Sigmoid colon (tissue), 7 donors: Measurements from ENCODE around the gene PLXNA4. TPM values are rescaled to one million over a fixed set of nuclear protein-coding genes. Genes with fewer than 3 reads are reported as not detected.
A peak's percentile ranks its signal among the peaks of the same experiment; 100 is the strongest.

Experiments
- DNase-seq: peaks from one replicate; pipeline ENCODE4 v3.0.0-alpha.2; 2019
- H3K27ac ChIP-seq, 4 donors: fragments of 200-600 bp; sonication (generic); one replicate each; pipeline ENCODE4 v1.5.1; 2016 to 2019; ENCODE audit warnings: mild to moderate bottlenecking in 1 of 4
- H3K27me3 ChIP-seq, 3 donors: fragments of 200-600 bp; sonication (generic); one replicate each; pipeline ENCODE4 v1.5.1; 2019; ENCODE audit warnings: mild to moderate bottlenecking in 1 of 3
- H3K36me3 ChIP-seq, 4 donors: fragments of 200-600 bp; sonication (generic); one replicate each; pipeline ENCODE4 v1.5.1; 2016 to 2019
- H3K4me1 ChIP-seq, 4 donors: fragments of 200-600 bp; sonication (generic); one replicate each; pipeline ENCODE4 v1.5.1; 2017 to 2019
- H3K4me3 ChIP-seq, 4 donors: fragments of 200-600 bp; sonication (generic); one replicate each; pipeline ENCODE4 v1.5.1; 2017 to 2019; ENCODE audit warnings: mild to moderate bottlenecking in 2 of 4, moderate library complexity in 1 of 4
- H3K9me3 ChIP-seq, 4 donors: fragments of 200-600 bp in 3 of 4; sonication (generic) in 3 of 4; one replicate each; pipeline versions ENCODE4 v1.5.1 to v1.6.1; 2013 to 2019
- EP300 ChIP-seq, 4 donors: sonication (generic); formaldehyde crosslinking; IDR thresholded peaks; one replicate each; pipeline ENCODE4 v1.6.1; 2017; ENCODE audit warnings: antibody characterized with exemption in 4 of 4
- POLR2A ChIP-seq, 2 donors: fragments of 450-650 bp; IDR thresholded peaks; one replicate each; pipeline ENCODE4 v1.6.1; 2016; ENCODE audit warnings: antibody characterized with exemption in 2 of 2, mild to moderate bottlenecking in 2 of 2, moderate library complexity in 2 of 2
- POLR2AphosphoS5 ChIP-seq, 4 donors: sonication (generic); formaldehyde crosslinking; IDR thresholded peaks; one replicate each; pipeline ENCODE4 v1.6.1; 2017; ENCODE audit warnings: antibody characterized with exemption in 4 of 4
- WGBS, 2 donors: extraction: QIAGEN DNeasy Blood & Tissue Kit; methylation state at CpG; one replicate each; pipeline ENCODE4 v1.1.7; 2013; 5-methylcytosine and 5-hydroxymethylcytosine counted together
- intact Hi-C: fragments of 100-400 bp; cut with DNase I; formaldehyde crosslinking; loops from one replicate; pipeline ENCODE4 v1.15.1; 2023
- polyA plus RNA-seq, 3 donors: library from polyadenylated mRNA; stranded (reverse); fragments of 200-250 nt; gene quantifications; one replicate each; pipeline ENCODE4 v1.2.3, GENCODE V29; 2013
- total RNA-seq, 4 donors: library from RNA; depleted of rRNA; stranded (reverse); fragments of >200 nt; gene quantifications; one replicate each; pipeline ENCODE4 v1.1.0, GENCODE V29; 2016
- TF ChIP-seq, protein P1 (sequence below), 4 experiments: fragments of 450-650 bp in 3 of 4; fragments of 200-600 bp in 1 of 4; IDR thresholded peaks; one replicate each; pipeline ENCODE4 v1.5.1; 2016 to 2019; ENCODE audit warnings: antibody characterized with exemption in 4 of 4, mild to moderate bottlenecking in 3 of 4, moderate library complexity in 2 of 4
- donor health status: healthy with polysubstance abuse.
- donor health status: Bipolar disorder and iron deficiency.
- donor health status: healthy.

PLXNA4 gene
- total and polyA plus RNA-seq, 7 donors: under 0.01 to 10.5 (median 3.7) TPM; not detected in 1

- TF ChIP-seq POLR2AphosphoS5 (IDR thresholded peaks at IDR 0.05) (no peak), POLR2A (IDR thresholded peaks at IDR 0.05) (no peak), EP300 (IDR thresholded peaks at IDR 0.05) (no peak)
- TF ChIP-seq, protein P1, sequence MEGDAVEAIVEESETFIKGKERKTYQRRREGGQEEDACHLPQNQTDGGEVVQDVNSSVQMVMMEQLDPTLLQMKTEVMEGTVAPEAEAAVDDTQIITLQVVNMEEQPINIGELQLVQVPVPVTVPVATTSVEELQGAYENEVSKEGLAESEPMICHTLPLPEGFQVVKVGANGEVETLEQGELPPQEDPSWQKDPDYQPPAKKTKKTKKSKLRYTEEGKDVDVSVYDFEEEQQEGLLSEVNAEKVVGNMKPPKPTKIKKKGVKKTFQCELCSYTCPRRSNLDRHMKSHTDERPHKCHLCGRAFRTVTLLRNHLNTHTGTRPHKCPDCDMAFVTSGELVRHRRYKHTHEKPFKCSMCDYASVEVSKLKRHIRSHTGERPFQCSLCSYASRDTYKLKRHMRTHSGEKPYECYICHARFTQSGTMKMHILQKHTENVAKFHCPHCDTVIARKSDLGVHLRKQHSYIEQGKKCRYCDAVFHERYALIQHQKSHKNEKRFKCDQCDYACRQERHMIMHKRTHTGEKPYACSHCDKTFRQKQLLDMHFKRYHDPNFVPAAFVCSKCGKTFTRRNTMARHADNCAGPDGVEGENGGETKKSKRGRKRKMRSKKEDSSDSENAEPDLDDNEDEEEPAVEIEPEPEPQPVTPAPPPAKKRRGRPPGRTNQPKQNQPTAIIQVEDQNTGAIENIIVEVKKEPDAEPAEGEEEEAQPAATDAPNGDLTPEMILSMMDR (IDR thresholded peaks at IDR 0.05): no peak
- 79 to 82% methylated on average over 2 of the region's 2 CpGs for WGBS, 2 donors
- DNase-seq: no peak
- Histone ChIP-seq H3K27me3 (no peaks in the 10 kb centered on the region), H3K9me3 (no peaks in the 10 kb centered on the region), H3K4me1 (peaks cover 0 to 13% (median 10%) of the 10 kb centered on the region in 4 donors), H3K4me3 (no peak overlapping the region), H3K27ac (no peak overlapping the region), H3K36me3 (no peaks in the 10 kb centered on the region)
- intact Hi-C loops: no loop called here
These were observed 168.5 kb downstream of the PLXNA4 start for GRCh38 chr7:132407764-132408163.

- Histone ChIP-seq H3K4me1 (peaks cover 0 to 19% (median 15%) of the 10 kb centered on the region in 4 donors), H3K9me3 (peaks cover 0 to 4% (median 0%) of the 10 kb centered on the region in 4 donors), H3K27ac (no peak overlapping the region), H3K36me3 (no peaks in the 10 kb centered on the region), H3K4me3 (no peak overlapping the region), H3K27me3 (no peaks in the 10 kb centered on the region)
- no peak for DNase-seq
- intact Hi-C loops: no loop called here
- WGBS, 2 donors: 94% methylated on average over 4 of the region's 4 CpGs
- TF ChIP-seq POLR2AphosphoS5 (IDR thresholded peaks at IDR 0.05) (no peak), EP300 (IDR thresholded peaks at IDR 0.05) (no peak), POLR2A (IDR thresholded peaks at IDR 0.05) (no peak)
- TF ChIP-seq, protein P1 (IDR thresholded peaks at IDR 0.05): no peak
These were observed 170.2 kb downstream of the PLXNA4 start for GRCh38 chr7:132406039-132406438.

GRCh38 chr7:132404261-132404660, 172.0 kb downstream of the PLXNA4 start:
- Histone ChIP-seq H3K27ac (peak overlapping the region in 3 of 4 donors; percentile 71 to 84 (median 72)), H3K4me3 (no peak overlapping the region), H3K9me3 (peaks cover 0 to 4% (median 0%) of the 10 kb centered on the region in 4 donors), H3K27me3 (no peaks in the 10 kb centered on the region), H3K4me1 (peaks cover 0 to 27% (median 19%) of the 10 kb centered on the region in 4 donors), H3K36me3 (no peaks in the 10 kb centered on the region)
- intact Hi-C loops: loop anchor here (5.0 kb wide), 1 partner anchor 78 kb away; no protein-coding TSS in a partner anchor
- WGBS, 2 donors: 87 to 89% methylated on average over 3 of the region's 3 CpGs
- TF ChIP-seq EP300 (IDR thresholded peaks at IDR 0.05): no peak
- TF ChIP-seq, protein P1 (IDR thresholded peaks at IDR 0.05): no peak
- TF ChIP-seq POLR2AphosphoS5 (IDR thresholded peaks at IDR 0.05): no peak
- TF ChIP-seq POLR2A (IDR thresholded peaks at IDR 0.05): no peak
- DNase-seq: no peak

DNA sequence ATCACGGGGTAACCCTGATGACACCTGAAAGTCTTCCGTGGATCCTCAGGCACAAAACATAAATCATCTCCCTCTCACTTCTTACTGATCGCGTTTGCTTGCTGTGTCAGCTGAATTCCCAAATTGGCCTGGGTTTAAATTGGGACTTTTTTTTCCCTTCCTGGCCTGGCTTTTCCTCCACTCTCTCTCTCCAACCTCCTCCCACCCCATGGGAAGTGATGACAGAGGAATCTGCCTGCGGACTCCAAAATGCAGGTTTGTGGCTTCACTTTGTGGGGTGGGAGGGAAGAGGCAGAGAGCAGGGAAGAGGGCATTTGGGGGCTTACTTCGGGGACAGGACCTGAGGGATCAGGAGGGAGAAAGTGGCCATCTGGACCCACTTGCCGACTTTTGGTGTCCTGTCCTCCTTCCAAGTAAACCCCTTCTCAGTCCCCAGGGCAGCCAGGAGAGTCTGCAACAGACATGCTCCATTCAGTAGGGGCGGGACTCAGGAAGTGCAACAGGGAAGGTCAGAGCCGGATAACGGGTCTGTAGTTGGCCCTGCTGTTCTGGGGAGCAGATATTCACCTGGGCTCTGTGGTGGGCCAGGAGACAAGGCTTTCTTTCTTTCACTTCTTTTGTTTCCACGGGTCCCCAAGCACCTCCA, 172.7 kb downstream of the PLXNA4 start:
- Histone ChIP-seq H3K27ac (peak overlapping the region; percentile 71 to 84 (median 72)), H3K27me3 (no peaks in the 10 kb centered on the region), H3K4me1 (peaks cover 0 to 29% (median 19%) of the 10 kb centered on the region in 4 donors), H3K4me3 (no peak overlapping the region), H3K36me3 (no peaks in the 10 kb centered on the region), H3K9me3 (peaks cover 0 to 4% (median 0%) of the 10 kb centered on the region in 4 donors)
- DNase-seq: no peak
- no peak for TF ChIP-seq EP300 (IDR thresholded peaks at IDR 0.05)
- no peak for TF ChIP-seq POLR2A (IDR thresholded peaks at IDR 0.05)
- TF ChIP-seq, protein P1 (IDR thresholded peaks at IDR 0.05): no peak
- TF ChIP-seq POLR2AphosphoS5 (IDR thresholded peaks at IDR 0.05): no peak
- 68 to 72% methylated on average over 11 of the region's 11 CpGs for WGBS, 2 donors
- intact Hi-C loops: loop anchor here (5.0 kb wide), 1 partner anchor 79 kb away; no protein-coding TSS in a partner anchor
